GM19324 (cell line): ENCODE measurements around the gene SLC6A18.
"Not testable (repeated sequence)": the region's sequence is repeated elsewhere in the genome, so short reads cannot be mapped to it uniquely, and the experiment has no call there.

Source experiments
- ATAC-seq: cut with Tn5 transposase; IDR thresholded peaks from one replicate; pipeline ENCODE4 v1.9.1; 2021; ENCODE audit warnings: mild to moderate bottlenecking, moderate library complexity; ENCODE audit not compliant: unreplicated experiment, low FRiP score

Gene SLC6A18

DNA sequence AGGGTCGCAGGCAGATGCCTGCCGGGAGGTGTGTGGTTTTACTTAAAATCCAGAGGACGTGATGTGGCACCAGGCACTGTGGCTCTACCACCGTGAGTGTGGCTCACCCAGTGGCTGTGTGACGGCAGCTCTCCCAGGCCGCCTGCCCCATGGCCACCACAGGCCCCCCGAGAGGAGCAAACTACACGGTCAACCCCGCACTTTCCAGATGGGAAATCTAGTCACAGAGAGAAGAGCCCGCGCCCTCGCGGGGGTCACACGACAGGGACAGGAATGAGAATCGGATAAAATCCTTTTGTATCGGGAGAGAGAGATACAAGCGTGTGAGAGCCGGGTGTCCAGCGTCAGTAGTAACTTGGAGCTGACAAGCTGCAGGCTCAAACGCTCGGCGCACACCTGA is 45.2 kb downstream of the SLC6A18 start:
- ATAC-seq: no peak

DNA sequence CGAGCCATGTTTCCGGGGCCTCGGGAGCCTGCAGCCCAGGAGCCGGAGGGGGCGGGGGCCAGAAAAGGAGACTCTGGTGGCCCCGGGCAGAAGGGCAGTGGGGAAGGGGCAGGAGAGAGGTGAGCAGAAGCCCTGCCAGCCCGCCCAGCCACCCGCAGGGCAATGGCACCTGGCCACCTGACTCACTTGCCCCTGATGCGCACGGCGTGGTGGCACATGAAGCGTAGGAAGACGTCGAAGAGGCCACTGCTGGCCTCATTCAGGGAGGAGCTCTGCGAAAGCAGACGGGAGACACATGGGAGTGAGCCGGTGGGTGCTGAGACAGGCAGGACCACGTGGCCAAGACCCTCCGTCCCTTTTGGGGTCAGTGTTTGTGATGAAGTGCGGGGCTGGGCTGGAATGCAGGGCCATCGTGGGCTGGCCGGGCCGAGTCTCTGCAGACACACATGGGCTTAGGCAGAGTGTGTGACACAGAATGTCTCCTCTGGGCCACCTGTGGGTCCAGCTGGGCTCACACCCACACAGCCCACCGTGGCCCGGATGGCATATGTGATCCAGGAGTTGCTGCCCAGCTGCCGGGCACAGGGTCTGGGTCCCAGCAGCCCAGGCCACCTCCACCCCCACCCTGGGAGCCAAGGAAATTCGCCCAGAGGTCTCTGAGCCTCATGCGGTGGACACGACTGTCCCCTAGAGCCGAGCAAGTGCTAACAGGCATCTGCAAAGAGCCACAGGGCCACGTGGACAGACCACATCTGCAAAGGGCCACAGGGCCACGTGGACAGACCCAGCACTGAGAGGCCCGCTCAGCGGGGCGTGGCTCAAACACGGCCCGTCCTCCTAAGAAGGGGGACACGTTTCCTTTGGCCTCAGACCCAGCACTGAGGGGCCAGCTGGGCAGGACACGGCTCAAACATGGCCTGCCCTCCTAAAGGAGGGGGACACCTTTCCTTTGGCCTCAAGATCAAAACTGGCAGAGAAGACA is 46.0 kb downstream of the SLC6A18 start:
- no peak for ATAC-seq

DNA sequence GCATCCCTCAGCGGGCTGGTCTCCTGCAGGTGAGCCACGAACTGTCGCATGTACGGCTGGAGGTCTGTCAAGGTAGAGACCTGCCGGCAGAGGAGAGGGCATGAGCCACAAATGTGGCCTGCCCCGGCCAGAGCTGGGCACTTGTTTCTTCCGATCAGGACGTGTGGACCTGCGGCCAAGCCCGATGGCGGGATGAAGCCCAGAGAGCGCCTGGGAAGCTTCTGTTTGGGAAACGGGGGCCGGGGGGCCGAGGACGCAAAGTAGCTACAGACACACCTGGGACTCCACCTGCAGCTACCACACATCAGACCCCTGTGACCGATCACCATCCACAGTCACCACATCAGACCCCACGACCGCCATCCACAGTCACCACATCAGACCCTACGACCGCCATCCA is 47.0 kb downstream of the SLC6A18 start:
- no peak for ATAC-seq

DNA sequence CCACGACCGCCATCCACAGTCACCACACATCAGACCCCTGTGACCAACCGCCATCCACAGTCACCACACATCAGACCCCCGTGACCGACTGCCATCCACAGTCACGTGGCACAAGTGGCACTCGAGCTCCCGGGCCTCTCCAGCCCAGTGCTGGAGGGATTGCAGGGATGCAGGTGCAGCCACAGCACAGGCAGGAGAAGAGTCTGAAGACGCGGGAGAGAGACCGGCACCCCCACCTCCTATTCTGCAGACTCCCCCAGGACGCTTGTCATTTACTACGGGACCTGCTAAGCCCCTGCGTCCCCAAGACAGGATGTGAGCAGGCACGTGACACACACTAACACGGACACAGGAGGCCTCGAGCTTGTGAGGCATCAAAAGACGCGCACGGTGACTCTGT is 48.6 kb downstream of the SLC6A18 start:
- no peak for ATAC-seq

DNA sequence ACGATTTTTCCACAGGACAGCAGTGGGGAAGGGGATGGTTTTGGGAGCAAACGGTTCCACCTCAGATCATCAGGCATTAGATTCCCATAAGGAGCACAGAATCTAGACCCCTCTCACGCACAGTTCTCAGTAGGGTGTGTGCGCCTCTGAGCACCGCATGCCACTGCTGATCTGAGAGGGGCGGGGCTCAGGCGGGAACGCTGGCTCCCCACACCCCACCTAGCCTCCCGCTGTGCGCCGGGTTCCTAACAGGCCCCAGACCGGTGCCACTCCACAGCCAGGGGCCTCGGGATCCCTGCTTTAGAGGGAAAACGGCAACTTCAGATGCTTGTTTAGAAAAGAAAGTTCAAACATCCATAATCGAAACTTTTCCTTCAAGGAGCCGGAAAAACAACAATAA is 49.3 kb downstream of the SLC6A18 start:
- ATAC-seq: no peak

DNA sequence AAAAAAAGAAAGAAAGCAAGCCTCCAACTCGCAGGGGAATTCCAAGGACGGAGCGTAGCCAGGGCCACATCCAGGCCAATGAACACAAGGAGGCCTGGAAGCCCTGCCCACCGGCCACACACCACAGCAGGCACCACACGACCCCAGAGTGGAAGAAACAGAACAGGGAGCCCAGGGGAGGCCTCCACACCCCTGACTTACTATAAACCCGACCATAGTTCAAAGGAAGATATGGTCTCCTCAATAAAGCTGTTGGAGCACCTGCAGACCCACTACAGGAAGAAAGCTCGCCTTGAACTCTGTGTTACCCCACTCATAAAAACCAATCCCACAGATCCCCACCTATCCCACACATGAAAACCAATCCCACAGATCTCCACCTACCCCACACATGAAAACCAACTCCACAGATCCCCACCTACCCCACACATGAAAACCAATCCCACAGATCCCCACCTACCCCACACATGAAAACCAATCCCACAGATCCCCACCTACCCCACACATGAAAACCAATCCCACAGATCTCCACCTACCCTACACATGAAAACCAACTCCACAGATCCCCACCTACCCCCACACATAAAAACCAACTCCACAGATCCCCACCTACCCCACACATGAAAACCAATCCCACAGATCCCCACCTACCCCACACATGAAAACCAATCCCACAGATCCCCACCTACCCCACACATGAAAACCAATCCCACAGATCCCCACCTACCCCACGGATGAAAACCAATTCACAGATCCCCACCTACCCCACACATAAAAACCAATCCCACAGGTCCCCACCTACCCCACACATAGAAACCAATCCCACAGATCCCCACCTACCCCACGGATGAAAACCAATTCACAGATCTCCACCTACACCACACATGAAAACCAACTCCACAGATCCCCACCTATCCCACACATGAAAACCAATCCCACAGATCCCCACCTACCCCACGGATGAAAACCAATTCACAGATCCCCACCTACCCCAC is 50.5 kb downstream of the SLC6A18 start:
- not testable (repeated sequence) for ATAC-seq

DNA sequence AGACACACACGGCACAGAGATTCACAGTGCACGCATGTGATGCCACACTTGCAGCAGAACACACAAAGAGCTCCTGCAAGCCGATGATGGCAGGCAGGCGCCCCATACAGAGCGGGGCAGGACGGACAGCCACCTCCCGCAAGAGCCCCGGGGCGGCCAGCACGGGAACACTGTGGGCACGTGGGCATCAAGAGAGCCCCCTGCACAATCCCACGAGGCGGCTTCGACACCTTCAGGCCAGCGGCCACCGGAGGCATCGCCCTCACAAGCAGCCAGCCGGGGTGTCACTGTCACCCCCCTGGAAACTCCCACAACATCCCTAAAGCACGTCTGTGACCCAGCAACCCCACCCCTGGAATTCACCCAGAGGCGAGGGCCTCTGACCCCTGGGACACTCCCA is 51.7 kb downstream of the SLC6A18 start:
- no peak for ATAC-seq

DNA sequence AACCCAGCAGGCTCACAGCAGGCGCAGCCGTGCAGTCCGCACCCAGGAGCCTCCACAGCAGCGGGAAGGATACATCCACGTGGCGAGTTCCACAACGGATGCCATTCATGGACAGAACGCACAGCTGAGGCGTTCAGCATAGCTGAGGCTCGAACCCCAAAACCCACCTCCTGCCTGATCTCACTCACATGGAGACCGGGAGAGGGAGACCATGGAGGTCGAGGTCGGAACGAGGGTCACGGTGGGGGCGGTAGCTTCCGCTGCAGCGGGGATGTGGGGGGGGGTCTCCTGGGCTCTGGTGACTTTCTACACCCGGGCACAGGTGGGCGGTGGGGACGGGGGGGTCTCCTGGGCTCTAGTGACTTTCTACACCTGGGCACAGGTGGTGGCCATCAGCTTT is 52.1 kb downstream of the SLC6A18 start:
- ATAC-seq: no peak

DNA sequence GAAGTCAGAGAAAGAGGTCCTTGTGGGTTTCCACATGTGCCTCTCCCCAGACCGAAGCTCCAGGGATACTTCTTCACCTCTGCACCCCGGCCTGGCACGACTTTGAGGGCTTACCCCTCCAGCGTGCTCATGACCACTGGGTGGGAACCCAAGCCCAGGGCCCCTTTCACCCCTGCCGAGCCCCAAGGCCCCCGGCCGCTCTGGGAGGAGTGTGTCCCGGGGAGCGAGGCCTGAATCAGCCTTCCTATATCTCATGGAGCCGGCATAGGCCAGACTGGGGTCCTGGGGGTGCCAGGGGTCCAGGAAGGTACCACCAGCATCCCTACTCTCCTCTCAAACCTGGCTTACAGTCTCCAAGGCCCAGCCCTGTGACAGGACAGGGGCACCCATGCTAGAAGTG is 52.6 kb downstream of the SLC6A18 start:
- ATAC-seq: no peak

DNA sequence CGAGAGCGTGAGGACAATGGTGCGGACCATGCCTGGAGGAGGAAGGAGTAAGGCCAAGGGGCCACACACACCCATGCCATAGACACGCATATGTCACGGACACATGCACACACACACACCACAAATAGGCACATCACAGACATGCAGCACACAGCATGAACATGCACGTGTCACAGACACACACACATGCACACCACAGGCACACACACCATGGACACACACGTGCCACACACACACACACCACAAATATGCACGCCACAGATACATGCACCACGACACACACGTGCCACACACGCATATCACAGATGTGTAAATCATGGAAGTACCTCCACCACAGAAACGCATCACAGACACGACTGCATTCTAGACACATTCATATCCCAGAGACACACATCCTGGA is 53.0 kb downstream of the SLC6A18 start:
- no peak for ATAC-seq

DNA sequence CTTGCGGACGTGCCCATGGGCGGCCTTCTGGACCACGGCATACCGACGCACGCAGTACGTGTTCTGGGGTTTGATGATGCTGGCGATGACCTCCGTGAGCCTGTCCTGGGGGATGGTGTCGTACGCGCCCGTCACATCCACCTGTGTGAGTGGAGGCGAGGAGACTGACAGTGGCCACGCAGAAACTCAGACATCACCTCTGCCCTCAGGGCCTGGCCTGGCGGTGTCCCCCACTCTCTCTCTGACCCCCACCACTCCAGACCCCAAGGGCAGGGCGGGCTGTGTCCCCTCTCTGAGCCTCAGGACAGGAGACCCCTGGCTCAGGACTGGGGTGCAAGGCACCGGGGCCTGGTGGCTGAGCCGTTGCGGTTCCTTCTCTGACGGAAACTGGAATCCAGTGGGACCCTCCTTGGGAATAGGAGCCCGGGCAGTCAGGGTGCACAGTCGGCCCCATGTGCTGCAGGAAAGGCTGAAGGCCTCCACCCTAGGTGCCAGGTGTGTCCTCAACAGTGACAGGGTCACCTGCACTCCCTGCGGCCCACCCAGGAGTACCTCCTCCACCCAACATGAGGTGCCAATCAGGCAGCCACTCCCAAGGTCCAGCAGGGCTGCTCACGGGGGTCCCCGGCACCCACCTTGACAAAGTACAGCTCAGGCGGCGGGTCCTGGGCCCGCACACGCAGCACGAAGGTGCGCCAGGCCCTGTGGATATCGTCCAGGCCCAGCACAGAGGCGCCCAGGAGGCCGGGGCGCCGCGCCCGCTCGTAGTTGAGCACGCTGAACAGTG is 53.7 kb downstream of the SLC6A18 start:
- ATAC-seq: no peak

DNA sequence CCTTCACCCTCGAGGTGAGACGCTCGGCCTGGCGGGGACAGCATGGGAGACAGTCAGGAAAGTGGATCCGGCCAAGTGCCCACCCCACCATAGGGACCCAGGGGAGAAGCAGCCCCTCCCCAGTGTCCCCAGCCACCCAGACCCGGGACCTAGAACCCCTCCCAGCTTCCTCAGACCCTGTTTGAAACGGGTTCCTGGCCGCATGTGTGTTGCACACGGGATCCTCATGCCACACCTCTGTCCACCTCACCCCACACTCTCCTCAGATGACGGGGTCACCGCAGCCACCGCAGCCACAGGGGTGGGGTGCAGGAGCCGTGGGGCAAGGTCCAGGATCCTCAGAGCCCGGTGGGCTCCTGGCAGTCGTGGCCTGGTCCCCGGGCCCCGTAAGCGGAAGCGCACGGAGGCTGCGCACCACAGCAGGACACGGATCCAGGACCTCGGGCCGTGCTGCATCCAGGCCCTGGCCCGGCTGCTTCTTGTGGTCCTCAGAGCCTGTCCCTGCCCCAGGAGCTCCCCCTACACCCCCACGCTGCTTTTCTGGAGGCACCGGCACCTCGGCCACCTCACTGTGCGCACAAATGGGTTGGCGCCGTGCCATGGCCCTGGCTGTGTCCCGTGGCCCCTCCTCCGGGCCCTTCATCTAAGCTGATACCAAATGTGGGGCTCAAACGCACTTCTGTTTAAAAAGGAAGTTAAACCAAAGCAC is 54.4 kb downstream of the SLC6A18 start:
- ATAC-seq: no peak

DNA sequence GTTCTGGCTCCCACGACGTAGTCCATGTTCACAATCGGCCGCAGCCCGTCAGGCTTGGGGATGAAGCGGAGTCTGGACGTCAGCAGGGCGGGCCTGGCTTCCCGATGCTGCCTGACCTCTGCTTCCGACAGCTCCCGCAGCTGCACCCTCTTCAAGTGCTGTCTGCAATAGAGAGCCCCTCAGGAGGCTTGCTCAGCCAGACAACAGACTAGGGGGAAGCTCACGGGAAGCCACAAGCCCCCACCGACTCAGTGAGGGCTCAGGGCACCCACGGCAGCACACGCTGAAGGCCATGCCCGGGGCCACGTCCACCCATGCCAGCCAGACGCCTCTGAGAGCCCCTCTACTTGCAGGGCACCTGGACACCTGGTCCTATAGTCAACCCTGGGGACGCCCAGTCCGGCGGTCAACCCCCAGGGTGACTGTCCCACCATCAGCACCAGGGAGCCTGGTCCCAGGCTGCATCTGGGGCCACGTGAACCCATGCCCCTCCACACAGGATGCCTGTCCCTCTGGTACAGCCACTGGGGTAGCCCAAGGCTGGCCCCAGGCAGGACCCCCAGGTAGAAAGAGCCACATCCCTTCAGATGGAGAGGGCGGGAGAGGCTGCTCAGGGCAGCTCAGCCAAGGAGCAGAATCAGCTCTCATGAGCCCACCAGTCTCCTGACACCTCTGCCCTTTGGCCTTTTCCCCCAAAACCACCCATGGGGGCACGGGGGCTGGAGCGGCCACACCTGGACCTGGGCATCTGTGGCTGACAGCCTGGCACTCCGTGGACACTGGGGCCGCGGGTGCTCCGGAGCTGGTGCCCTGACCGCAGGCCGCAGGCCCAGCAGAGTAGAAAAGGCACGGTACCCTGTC is 55.2 kb downstream of the SLC6A18 start:
- ATAC-seq: no peak

DNA sequence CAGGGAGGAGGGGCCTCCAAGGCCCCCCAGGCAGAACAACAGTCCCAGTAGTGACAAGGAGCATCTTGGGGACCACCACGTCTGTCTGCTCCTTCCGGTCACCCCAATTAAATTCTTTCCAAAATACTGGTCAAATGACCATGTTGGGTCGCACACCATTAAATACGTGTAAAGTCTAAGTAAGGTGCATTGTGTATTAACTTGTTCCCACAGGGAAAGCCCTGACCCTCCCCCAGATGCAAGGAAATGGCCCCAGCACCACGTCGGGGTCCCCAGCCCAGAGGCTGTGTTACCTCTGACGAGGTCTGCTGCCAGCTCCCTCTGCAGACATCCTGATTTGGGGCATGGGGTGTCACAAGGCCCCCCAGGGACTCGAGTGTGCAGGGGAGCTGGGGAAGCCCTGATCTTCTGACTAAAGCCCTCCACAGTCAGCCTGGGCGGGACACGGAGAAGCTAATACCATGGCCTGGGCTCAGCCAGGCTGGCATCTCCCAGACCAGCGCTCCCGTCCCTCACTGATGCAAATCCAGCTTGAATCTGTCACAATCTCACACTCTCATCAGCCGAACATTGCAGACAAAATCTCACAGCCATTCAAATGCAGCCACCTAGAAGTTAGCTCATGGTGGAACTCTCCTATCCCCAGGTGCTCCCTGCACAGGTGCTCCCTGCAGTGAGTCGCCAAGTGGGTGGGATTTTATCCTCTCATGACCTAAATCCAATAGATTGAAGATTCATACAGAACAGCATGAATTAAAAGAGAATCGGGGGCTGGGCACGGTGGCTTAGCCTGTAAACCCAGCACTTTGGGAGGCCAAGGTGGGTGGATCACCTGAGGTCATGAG is 56.1 kb downstream of the SLC6A18 start:
- ATAC-seq: no peak

DNA sequence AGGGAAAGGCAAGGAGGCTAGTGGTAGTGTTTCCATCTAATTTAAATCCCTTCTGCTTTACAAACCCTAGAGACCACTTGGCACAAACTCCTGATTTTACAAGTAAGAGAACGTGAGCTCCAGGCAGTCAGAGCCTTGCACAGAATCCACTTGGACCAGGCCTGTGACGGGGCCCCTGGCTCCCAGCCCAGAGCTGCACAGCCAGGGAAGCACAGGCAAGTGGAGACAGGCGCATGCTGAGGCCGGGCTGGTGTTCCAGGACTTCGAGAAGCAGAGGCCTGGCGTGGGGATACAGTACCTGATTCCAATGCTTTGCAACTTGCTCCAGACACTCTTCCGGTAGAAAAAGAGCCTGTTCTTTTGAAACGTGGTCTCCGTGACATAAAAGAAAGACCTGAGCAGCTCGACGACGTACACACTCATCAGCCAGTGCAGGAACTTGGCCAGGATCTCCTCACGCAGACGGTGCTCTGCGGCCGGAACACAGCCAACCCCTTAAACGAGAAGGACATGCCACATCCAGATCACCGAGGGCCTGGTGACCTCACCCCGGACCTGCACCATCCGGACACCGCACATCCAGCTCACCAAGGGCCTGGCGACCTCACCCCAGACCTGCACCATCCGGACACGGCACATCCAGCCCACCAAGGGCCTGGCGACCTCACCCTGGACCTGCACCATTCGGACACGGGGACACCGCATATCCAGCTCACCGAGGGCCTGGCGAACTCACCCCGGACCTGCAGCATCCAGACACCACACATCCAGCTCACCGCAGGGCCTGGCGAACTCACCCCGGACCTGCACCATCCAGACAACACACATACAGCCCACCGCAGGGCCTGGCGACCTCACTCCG is 57.2 kb downstream of the SLC6A18 start:
- ATAC-seq: no peak

DNA sequence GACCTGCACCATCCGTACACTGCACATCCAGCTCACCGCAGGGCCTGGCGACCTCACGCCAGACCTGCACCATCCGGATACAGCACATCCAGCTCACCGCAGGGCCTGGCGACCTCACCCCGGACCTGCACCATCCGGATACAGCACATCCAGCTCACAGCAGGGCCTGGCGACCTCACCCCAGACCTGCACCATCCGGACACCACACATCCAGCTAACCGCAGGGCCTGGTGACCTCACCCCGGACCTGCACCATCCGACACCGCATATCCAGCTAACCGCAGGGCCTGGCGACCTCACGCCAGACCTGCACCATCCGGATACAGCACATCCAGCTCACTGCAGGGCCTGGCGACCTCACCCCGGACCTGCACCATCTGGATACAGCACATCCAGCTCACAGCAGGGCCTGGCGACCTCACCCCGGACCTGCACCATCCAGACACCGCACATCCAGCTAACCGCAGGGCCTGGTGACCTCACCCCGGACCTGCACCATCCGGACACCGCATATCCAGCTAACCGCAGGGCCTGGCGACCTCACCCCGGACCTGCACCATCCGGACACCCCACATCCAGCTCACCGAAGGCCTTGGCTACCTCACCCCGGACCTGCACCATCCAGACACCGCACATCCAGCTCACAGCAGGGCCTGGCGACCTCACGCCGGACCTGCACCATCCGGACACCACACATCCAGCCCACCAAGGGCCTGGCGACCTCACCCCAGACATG is 58.0 kb downstream of the SLC6A18 start:
- not testable (repeated sequence) for ATAC-seq

DNA sequence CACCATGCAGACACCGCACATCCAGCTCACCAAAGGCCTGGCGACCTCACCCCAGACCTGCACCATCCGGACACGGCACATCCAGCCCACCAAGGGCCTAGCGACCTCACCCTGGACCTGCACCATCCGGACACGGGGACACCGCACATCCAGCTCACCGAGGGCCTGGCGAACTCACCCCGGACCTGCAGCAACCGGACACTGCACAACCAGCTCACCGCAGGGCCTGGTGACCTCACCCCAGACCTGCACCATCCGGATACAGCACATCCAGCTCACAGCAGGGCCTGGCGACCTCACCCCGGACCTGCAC is 58.5 kb downstream of the SLC6A18 start:
- not testable (repeated sequence) for ATAC-seq
